ENCODE data around the gene APAF1.
A peak's percentile ranks its signal among the peaks of the same experiment; 100 is the strongest.
"Not testable (repeated sequence)": the region's sequence is repeated elsewhere in the genome, so short reads cannot be mapped to it uniquely, and the experiment has no call there.

APAF1 gene, protein sequence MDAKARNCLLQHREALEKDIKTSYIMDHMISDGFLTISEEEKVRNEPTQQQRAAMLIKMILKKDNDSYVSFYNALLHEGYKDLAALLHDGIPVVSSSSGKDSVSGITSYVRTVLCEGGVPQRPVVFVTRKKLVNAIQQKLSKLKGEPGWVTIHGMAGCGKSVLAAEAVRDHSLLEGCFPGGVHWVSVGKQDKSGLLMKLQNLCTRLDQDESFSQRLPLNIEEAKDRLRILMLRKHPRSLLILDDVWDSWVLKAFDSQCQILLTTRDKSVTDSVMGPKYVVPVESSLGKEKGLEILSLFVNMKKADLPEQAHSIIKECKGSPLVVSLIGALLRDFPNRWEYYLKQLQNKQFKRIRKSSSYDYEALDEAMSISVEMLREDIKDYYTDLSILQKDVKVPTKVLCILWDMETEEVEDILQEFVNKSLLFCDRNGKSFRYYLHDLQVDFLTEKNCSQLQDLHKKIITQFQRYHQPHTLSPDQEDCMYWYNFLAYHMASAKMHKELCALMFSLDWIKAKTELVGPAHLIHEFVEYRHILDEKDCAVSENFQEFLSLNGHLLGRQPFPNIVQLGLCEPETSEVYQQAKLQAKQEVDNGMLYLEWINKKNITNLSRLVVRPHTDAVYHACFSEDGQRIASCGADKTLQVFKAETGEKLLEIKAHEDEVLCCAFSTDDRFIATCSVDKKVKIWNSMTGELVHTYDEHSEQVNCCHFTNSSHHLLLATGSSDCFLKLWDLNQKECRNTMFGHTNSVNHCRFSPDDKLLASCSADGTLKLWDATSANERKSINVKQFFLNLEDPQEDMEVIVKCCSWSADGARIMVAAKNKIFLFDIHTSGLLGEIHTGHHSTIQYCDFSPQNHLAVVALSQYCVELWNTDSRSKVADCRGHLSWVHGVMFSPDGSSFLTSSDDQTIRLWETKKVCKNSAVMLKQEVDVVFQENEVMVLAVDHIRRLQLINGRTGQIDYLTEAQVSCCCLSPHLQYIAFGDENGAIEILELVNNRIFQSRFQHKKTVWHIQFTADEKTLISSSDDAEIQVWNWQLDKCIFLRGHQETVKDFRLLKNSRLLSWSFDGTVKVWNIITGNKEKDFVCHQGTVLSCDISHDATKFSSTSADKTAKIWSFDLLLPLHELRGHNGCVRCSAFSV (N-terminal part only)

DNA sequence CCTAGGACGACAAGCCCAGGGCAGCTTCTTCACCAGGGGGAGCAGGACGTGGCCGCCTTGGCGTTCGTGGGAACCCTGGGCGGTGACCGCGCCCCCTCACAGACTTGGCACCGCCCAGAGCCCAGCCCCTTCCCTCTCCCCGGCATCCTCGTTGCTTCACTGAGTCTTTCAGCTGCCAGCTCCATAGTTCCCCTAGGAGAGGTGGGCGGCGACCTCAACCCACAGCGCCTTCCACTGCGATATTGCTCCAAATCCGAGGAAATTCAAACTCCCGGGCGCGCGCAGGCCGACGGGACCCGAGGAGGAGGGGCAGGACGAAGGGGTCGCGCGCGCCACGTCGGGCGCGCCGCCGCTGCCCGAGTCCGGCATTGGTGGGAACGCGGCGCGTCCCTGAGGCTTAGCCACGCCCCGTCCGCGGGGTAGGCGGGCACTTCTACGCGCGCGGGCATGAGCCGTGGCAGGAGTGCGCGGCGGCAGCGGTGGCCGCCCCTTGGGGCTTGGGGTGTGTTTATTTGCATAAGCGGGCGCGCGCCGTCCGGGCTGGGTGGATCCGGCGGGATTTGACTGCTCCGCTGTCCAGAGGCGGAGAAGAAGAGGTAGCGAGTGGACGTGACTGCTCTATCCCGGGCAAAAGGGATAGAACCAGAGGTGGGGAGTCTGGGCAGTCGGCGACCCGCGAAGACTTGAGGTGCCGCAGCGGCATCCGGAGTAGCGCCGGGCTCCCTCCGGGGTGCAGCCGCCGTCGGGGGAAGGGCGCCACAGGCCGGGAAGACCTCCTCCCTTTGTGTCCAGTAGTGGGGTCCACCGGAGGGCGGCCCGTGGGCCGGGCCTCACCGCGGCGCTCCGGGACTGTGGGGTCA, at the start of gene APAF1, which contains the start of gene IKBIP:
APAF1 (plus strand) TSS at position 579 of the 860 bp plus-strand sequence. CDS start 3,070 bp downstream, outside the sequence.
IKBIP (minus strand) TSS at position 77 of the 860 bp plus-strand sequence. CDS start 87 bp downstream, outside the sequence.
- DNase-seq (ENCODE audit: low read depth in 2 of 2, low spot score in 1 of 2) = peak; percentile 91

DNA sequence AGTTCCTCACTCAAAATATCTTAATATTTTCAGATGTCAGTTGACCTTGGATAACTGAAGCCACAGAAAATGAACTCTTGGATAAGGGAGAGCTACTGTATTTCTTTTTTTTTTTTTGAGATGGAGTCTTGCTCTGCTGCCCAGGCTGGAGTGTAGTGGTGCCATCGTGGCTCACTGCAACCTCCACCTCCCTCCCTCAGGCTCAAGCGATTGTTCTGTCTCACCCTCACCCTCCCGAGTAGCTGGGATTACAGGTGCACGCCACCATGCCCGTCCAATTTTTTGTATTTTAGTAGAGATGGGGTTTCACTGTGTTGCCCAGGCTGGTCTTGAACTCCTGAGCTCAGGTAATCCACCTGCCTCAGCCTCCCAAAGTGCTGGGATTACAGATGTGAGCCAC, 47.8 kb upstream of the APAF1 start:
- DNase-seq (ENCODE audit: low read depth in 2 of 2, low spot score in 1 of 2) = not testable (repeated sequence)

DNA sequence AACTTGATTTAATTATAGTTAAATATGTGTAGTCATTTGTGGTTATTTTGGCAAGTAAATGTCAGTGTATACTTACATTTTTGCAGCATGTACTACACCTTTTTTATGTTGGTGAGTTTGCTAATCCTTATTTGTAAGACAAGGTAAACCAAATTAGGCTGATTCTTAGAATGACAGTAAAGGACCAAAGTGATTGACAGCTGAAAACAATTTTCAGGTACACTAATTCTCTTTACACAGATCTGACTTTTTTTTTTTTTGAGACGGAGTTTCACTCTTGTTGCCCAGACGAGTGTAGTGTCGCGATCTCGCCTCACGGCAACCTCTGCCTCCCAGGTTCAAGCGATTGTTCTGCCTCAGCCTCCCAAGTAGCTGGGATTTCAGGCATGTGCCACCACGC, 43.2 kb upstream of the APAF1 start:
- no peak for DNase-seq (ENCODE audit: low read depth in 2 of 2, low spot score in 1 of 2)

DNA sequence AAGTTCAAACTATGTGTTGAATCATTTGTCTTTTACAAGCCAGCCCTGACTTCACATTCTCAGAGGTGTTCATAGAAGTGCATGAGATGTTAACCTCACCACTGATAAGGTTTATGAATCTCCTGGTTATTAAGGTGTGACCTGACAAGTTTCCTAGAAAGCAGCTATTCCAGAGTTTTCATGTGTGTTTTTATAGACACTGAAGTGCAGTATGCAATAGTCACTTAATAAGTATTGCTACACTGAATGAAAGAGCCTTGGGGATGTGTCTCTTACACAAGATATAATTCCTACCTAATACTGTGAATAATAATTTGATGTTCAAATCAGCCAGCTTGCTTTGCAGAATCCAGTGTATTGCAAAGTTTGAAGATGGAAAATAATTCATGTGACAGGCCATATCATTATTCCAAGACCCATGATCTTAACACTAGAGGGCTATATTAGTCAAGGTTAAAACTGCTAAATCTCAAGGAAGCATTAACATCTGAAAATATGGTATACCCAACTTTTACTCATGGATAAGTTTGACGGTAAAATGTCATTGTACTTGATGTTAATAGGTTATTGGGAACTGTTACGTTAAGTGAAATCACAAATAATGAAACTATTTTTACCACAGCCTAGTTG, 38.6 kb upstream of the APAF1 start:
- DNase-seq (ENCODE audit: low read depth in 2 of 2, low spot score in 1 of 2) = no peak

DNA sequence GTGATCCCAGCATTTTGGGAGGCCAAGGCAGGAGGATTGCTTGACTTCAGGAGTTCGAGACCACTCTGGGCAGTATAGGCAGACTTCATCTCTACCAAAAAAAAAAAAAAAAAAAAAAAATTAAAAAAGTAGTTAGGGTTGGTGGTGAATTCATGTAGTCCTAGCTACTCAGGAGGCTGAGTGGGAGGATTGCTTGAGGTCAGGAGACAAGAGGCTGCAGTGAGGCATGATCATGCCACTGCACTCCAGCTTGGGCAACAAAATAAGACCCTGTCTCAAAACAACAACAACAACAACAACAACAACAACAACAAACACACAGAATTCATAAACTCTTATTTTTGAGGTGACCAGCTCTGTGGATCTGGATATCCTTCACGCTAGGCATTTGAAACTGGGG, 34.5 kb upstream of the APAF1 start:
- no peak for DNase-seq (ENCODE audit: low read depth in 2 of 2, low spot score in 1 of 2)

DNA sequence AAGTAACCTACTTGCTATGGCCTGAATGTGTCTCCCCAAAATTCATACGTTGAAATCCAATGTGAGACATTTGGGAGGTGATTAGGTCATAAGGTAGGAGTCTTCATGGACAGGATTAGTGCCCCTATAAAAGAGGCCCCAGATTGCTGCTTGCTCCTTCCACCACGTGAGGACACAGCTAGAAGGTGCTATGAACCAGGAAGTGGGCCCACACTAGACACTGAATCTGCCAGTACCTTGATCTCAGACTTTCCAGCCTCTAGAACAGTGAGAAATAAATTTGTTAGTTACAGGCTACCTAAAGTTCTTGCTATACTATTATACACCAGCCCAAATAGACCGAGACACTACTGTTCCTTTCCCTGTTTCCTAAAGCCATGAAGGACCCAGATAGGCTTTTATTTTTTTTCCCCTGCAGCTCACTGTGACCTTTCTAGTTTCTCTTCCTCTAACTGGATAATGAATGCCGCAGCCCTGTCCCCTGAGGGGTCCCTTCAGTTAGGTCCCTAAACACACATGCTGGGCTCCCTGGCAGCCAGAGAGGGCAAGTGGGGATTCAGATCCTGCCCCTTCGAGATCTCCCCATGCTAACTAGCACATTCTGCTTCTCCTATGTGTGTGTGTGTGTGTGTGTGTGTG, 32.3 kb upstream of the APAF1 start:
- DNase-seq (ENCODE audit: low read depth in 2 of 2, low spot score in 1 of 2) = no peak

DNA sequence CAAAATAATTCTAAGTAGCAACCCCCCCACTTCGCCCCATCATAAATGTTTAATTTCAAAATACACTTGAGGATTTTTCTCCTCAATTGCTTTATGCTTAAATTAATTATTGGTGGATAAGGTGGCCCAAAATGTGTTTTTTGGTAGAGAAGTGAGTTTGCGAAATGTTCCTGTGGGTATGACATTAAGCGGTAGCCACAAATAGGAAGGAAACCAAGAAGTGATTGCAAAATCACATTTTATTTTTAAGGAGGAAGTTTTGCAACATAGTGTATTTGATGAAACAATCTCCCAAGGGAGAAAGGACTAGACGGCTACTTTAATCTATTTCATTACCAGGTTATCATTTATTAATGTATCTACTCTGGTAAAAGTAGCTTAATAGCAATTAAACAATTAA, 26.1 kb upstream of the APAF1 start:
- DNase-seq (ENCODE audit: low read depth in 2 of 2, low spot score in 1 of 2) = no peak

DNA sequence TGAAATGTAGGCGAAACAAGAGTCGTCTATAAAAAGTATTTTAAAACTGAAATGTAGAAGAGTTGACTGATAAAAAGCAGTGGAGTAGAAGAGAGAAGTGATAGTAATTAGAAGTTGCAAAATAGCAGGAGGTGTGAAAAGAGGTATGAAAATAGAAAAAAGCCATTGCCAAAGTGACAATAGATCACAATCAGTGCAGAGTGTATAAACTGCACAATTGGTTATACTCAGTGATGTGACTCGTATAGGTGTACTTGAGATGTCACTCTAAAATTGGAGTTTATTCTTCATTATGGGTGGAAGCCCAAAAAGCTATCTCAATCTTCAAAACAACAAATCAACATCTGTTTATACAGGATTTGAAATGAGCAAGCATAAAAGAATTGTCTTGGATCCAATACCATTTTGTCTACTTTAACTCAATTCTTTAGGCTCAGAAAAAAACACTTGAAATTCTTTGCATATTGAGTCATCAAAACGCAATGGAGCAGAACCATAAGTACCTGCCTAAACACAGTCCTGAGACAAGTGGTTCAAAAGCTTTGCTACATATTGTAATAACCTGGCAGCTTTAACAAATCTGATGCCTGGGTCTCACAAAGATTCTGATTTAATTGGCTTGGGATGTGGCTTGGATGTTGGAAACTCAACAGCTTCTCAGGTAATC, 9.3 kb upstream of the APAF1 start:
- DNase-seq (ENCODE audit: low read depth in 2 of 2, low spot score in 1 of 2) = no peak

DNA sequence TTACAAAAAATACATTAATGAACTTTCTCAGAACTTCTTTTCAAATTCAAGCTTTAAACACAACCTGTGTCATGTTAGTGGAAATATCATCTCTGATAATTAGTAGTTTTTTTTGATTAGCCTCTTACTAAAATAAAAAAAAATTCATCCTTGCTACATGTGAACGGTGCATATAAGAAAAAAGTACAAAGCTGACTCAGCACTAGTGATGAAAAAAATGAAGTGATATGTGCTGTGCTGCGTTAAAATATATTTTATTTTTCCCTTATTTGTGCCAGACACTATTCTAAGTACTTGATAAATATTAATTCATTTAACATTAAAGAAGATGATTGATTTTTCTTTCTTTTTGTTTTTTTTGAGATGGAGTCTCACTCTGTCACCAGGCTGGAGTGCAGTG, 8.0 kb upstream of the APAF1 start:
- no peak for DNase-seq (ENCODE audit: low read depth in 2 of 2, low spot score in 1 of 2)

DNA sequence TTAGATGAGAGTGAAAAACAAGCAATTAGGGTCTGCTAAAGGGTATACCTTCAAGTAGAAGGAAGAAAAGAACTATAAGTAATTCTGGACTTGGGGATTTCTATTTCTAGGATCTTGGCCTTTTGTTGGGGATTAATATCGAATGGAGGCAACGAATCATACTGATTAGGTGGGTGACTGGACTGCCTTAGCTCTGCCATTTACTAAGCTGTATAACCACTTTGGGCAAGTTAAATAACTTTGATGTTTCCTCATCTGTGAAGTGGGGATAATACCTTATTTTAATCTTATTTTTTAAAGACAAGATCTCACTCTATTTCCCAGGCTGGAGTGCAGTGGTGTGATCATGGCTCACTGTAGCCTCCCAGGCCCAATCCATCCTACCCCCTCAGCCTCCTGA, 7.1 kb upstream of the APAF1 start:
- DNase-seq (ENCODE audit: low read depth in 2 of 2, low spot score in 1 of 2) = no peak

DNA sequence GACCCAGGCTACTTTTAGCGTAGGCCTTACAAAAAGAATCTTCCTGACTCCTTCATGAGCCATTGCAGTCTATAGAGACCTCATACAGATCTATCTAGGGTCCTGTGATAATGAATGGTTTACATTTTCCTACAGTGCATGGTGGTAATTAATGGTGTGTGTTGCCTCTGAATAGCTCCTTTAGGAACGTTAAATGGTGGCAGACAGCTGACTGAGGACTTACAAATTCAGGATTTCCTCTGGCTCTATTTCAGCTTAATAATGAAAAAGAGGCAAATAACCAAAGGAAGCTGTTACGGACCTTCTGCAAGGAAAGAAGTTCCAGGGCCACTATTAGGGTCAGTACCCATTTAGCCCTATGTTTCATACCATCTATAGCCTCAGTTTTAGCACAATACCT, 5.6 kb upstream of the APAF1 start:
- DNase-seq (ENCODE audit: low read depth in 2 of 2, low spot score in 1 of 2) = no peak

DNA sequence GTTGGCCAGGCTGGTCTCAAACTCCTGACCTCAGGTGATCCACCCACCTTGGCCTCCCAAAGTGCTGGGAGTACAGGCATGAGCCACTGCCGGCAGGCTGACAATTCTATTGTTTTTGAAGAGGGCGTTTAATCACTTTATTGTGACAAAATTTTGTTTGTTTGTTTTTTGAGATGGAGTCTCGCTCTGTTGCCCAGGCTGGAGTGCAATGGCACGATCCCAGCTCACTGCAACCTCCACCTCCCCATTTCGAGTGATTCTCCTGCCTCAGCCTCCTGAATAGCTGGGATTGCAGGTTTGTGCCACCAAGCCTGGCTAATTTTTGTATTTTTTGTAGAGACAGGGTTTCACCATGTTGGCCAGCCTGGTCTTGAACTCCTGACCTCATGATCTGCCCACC, 2.3 kb upstream of the APAF1 start:
- DNase-seq (ENCODE audit: low read depth in 2 of 2, low spot score in 1 of 2) = not testable (repeated sequence)

DNA sequence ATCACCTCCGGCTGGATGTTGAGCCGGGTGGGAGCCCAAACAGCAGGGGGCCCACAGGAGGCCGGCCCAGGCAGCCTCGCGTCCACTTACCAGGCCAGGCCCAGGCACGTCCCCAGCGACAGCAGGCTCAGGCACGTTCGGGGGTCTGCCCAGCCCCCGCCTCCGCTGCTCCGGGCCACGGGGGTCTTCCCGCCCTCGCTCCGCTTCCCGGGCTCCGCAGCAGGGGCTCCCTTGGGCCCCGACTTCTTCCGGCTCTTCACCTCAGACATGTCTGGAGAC, 718 bp upstream of the APAF1 start:
- DNase-seq (ENCODE audit: low read depth in 2 of 2, low spot score in 1 of 2) = peak in 1 of 2 donors; percentile 5

DNA sequence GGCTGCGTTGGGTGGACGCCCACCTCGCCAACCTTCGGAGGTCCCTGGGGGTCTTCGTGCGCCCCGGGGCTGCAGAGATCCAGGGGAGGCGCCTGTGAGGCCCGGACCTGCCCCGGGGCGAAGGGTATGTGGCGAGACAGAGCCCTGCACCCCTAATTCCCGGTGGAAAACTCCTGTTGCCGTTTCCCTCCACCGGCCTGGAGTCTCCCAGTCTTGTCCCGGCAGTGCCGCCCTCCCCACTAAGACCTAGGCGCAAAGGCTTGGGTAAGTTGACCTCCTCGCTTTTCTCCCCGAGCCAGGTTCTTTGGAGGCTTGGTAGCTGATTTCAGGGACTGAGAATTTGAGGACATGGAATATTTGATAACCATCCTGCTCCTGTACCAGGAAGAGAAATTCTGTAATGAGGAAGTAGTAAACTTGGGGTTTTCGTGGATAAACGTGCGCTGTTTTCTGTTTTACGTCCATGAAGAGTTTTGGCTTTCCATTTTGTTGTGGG, 530 bp downstream of the APAF1 start:
- DNase-seq (ENCODE audit: low read depth in 2 of 2, low spot score in 1 of 2) = no peak

DNA sequence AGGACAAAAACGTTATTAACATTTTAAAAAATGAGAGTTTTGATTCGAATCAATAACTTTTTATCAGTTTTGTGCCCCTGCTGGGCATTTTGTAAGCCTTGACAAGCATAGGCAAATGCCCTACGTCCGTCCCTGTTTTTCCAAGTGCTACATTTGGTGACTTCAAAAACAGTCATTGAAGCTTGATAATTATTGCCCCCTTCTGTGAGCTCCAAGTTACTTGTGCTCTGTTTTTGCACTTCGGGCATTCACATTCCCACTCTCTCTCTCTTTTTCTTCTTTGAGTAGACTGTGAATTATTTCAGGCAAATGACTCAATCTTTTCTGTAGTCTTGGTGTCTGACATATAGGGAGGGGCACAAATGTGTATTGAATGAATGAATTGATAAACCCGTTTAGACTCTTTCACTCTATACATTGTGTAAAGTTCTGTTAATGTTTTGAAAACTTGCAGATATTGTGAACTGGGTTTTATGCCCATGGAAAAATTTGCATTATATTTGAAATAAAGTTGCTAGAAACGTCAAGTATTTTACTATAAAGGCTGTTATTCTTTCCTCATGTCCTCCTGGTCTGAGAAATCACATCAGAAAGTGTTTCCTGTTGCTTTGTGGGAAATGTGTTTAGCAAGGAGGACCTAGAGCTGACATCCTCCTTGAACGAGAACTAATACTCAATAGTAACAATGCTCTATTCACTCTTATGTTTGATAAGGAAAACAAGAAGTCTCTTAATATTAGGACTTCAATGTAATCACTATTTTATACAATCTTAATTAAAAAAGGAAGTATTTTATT, 1.4 kb downstream of the APAF1 start:
- DNase-seq (ENCODE audit: low read depth in 2 of 2, low spot score in 1 of 2) = no peak

DNA sequence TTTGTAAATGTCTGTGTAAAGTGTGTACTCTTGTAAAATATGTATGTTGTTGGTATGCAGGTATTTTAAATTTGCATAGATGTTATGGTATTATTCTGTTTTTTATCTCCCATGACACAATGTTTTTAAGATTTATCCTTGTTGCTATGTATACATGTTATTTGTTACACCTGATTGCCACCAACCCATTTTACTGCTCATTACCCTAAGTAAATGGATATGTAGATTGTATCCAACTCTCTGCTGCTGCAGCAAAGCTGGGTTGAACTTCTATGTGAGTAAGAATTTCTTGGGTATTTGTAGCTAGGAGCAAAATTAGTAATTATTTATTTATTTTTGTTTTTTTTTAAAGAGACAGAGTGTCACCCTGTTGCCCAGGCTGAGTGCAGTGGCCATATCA, 6.2 kb downstream of the APAF1 start:
- DNase-seq (ENCODE audit: low read depth in 2 of 2, low spot score in 1 of 2) = no peak

DNA sequence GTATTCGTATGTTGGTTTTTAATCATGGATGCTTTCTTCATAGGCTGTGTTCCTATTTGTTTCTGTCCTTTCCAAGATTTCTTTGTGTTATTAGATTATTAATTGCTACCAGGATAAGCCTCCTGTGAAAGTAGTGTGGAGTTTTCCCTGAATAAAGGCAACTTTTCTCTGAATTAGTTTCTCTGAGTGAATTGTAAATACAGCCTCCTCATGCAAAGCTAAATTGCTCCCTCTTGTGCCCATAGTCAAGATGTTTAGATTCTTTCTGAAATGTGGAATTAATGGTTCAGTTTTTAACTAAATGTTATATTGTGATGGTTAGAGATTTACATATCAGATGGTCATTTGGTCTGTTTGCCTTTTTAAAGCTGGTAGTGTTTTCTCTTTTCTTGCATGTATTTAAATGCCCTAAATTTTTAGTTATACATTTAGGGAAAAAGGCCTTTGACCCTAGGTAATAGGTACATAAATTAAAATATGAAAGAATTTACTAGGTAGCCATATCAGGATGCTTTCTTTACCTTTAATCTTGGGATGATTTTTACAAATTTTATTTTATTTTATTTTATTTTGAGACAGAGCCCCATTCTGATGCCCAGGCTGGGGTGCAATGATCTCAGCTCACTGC, 8.9 kb downstream of the APAF1 start:
- DNase-seq (ENCODE audit: low read depth in 2 of 2, low spot score in 1 of 2) = no peak

All from stimulated activated CD8-positive, alpha-beta memory T cell treated with anti-CD3 and anti-CD28 coated beads, Interleukin-4, amount 100 ng/mL, for 4 hours (primary cell).